GM18526 (cell line): ENCODE results near the gene NNT.

Experiments
- POLR2A ChIP-seq: IDR thresholded peaks from 3 replicates; pipeline ENCODE4 v1.6.1; 2011; ENCODE audit not compliant: insufficient read length; ENCODE audit errors: extremely low read depth

Gene NNT

DNA sequence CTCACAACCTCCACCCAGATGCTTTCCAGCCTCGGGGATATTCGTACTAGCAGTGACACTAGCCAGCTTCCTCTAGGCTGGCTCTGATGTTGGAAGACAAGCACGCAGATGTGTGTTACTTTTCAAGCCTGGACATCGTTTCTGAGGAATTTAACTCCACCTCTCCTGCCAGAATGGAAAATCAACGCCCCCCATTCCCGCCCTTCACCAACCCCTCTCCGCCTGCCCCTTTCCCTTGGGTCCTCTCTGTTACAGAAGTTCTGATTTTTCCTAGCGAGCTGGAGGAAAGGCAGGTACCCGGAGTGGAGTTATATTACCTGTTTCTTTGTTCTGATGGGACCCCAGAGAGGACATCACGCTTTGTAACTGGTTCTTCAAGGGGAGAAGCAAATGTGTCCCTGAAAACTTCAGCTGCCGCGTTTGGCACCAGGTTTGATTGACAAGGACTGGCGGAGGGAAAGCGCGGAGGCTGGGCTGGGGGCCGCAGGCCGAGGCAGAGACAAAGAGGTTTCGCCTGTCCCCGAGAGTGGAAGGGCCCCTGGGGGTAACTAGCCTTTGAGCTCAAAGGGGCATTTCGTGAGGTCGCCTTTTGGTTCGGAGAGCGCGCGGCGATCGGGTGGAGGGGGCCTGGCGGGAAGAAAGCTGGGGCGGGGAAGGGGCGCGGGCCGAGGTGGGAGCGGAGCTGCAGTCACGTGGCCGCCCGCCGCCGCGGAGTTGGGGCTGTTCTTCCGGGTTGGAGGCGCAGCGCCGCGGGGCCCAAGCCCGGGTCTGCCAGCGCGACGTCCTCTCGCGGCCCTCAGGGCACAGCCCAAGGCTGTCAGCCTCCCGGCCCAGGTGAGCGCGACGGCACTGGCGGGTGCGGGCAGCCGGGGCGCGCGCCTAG lies at the start of gene NNT:
TSS of gene NNT (plus strand) at position 720 of the 883 bp plus-strand sequence. CDS start 6,016 bp downstream, outside the sequence.
- TF ChIP-seq POLR2A, result peak; percentile 66

DNA sequence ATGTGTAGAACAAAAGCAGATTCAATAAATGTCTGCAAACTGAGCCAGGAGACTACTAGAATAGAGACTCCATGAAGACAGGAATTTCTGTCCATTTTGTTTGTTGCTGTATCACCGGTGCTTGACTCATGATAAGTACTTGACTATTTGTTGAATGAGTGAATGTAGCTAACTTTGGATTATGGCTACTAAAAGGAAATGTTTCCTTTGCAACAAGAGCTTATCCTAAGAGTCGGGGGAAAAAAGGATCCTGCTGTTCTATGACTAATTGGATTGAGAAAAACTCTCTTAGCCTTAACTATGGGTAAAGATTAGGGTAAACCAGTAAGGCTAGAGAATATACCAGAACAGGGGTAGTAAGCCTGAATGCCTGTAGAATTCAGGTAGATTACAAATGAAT lies 49.6 kb upstream of the NNT start:
- no peak for TF ChIP-seq POLR2A

DNA sequence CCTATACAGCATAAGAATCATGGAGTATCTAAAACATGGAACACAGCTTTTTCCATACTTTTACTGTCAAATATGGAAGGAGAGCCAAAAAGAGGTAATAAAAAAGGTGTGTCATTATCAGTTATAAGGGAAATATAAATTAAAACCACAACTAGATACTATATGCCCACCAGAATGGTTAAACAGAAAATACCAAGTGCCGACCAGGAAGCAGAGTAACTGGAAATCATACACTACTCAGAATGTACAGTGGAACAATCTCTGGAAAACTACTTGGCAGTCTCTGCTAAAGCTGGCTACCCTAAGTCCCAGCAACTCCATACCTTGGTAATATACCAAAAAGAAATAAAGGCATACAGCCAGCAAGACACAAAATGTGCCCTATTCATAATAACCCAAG lies 48.5 kb upstream of the NNT start:
- no peak for TF ChIP-seq POLR2A

DNA sequence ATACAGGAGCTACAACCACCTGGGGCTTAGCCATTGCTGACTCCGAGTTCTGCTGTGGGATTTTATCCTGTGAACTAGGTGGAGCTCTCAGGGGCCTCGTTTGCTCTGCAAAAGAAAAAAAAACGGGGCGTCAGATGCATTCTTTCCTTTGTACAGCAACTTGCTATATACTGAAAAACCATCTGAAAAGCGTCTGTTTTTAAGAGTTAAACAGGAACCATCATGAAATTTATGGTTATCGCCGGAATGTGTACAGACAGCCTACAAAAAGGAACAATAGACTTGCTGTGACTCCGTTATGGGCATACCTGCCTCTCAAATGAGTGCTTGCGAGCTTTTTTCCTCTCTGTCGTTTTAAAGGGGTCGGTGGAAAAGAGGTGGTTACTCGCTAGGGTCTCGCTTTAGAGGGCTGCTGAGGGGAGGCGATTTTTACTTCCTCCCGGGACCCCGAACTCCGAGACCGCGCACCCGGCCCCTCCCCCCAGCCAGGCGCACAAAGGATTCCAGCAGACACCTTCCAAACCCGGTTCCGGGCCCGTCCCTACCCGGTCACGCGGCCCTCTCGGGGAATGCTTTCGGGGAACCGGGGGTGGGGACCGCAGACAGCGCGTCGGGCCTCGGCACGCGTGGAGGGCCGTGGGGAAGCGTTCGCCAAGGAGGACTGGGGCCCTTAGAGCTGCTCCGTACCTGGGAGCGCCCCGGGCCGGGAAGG lies 46.9 kb upstream of the NNT start:
- no peak for TF ChIP-seq POLR2A

DNA sequence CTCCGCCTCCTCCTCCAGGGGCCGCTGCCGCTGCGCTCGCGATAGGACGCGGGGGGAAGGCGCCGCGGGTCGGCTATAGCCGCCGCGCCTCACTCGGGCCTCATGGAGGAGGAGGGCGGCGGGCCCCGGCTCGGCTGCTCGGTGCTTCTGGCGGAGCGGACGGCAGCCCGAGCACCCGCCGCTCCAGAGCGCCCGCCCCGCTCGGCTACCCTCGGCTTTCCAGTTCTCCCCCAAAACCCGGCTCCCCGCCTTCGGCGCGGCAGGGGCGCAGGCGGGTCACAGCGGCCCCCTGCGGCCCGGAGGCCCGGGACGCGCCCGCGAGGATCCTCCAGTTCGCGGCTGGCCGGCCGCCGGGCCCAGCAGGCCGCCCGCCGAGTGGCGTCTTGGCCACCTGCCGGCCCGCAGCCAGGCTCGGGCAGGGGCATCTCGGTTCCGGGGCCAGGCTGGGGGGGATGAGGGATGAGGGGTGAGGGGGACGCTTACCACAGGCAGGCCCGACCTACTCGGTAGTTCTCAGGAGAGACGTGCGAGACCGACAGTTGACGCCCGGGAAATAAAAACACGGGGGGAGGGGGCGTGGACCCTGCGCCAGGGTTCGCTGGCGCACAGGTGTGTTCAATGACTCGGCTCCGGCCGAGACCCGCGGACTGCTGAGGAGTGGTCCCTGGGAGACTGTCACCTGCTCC lies 46.0 kb upstream of the NNT start, which contains the start of gene PAIP1:
TSS of gene PAIP1 (minus strand) at position 221 of the 686 bp plus-strand sequence. CDS start 231 bp downstream, outside the sequence.
- TF ChIP-seq POLR2A, result peak; percentile 70

DNA sequence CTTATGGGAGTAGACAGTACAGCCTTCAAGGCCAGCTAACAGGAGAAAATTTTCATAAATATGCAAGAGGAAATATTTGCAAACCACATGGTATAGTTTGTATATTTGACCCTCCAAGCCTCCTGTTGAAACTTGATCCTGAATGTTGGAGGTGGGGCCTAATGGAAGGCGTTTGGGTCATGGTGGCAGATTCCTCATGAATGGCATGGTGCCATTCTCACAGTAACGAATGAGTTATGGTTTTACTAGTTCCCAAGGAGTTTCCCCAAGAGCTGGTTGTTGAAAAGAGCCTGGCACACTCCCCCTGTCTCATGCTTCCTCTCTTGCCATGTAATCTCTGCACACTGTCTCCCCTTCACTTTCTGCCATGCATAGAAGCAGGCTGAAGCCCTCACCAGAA lies 42.9 kb upstream of the NNT start:
- no peak for TF ChIP-seq POLR2A

DNA sequence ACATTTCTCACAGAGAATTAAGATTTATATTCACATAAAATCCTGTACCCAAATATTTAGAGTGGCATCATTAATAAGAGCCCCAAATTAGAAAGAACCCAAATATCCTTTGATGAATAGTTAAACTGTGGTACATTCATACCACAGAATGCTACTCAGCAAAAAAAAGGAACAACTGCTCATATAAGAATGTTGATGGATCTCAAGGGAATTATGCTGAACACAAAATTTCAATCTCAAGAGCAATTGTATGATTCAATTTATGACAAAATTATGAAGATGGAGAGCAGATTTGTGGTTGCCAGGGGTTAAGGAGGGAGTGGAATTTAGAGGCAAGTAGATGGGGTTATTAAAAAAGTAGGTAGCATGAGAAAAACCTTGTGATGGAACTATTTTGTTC lies 41.6 kb upstream of the NNT start:
- TF ChIP-seq POLR2A, result no peak

DNA sequence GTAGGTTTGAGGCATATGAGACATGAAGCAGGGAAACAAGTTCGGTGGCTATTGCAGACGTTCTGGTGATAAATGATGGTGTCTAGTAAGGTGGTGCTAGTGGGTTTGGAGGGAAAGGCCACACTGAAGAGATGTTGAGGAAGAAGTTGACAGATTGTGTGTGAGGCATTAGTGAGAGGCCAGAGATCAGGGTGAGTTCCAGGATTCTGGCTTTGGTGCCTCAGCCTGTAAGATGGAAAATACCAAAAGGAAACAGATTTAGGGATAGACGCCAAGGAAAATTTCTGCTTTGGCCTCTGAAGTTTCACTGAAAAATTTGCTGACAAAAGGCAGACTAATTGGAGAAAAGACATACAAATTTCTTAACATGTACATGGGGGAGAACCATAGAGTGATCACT lies 39.7 kb upstream of the NNT start:
- TF ChIP-seq POLR2A, result no peak

DNA sequence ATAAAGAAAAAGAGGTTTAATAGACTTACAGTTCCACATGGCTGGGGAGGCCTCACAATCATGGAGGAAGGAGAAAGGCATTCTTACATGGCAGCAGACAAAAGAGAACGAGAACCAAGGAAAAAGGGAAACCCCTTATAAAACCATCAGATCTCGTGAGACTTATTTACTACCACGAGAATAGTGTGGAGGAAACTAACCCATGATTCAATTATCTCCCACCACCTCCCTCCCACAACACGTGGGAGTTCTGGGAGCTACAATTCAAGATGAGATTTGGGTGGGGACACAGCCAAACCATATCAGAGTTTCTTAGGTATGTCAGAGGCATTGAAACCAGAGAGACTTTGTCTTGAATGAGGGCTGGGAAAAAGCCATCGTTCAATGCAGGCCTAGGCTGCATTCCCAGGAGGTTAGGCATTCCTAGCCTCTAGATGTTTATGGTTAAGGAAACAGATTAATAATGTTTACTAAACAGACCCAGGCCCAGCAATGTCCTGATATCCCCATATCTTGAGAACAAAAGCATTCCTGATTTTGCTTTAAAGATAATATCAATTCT lies 38.6 kb upstream of the NNT start:
- no peak for TF ChIP-seq POLR2A

DNA sequence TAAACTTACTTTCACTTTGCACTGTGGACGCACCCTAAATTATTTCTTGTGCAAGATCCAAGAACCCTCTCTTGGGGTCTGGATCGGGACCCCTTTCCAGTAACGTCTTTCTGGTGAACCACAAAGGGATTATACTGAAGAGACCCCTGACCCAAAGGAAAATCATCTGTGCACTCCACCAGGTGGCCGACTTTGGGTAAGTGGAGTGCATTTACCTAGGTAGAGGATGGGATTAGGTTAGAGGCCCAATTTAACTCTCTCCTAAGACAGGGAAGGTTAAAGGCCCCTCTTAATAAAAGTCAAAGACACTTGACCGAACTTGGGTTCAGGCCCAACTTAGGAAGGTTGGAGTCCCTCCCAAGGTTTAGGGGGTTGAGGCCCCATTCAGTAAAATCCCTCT lies 37.9 kb upstream of the NNT start:
- no peak for TF ChIP-seq POLR2A

DNA sequence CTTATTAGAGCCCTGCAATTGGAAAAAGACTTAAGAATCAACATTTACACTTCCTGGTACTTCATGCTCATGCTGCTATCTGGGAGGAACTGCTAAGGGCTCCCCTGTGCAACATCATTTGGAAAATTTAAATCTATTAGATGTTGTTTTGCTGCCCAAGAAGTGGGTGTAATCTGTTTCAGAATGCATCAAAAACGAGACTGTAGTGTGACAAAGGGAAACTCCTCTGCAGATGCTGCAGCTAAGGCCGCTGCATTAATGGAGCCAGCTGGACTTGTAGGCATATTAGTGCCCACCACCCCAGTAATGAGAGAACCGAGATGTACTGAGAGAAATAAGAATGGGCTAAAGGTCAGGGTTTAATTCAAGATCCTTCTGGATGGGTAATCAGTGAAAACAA lies 35.0 kb upstream of the NNT start:
- TF ChIP-seq POLR2A, result no peak

DNA sequence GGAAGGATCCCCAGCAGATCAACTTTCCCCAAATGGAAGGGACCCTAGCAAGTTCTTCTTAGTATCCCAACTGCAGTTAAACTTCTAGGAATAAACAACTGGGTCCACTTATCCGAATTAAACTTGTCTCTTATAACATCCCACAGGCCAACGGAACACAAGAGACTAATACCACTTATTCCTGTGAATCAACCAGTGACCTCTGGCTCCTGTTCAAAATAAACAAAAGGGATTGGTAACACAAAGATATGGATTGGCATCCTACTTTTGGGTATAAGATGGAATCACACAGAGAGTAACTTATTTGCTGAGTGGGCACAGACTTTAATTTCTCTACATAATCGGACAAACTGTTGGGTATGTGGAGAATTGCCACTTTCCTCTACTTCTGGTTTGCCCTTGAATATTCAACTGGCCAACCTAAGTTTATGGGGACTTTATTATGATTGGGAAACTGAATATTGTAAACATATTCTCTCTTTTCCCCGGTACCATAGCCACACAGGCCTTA lies 33.7 kb upstream of the NNT start:
- TF ChIP-seq POLR2A, result no peak

DNA sequence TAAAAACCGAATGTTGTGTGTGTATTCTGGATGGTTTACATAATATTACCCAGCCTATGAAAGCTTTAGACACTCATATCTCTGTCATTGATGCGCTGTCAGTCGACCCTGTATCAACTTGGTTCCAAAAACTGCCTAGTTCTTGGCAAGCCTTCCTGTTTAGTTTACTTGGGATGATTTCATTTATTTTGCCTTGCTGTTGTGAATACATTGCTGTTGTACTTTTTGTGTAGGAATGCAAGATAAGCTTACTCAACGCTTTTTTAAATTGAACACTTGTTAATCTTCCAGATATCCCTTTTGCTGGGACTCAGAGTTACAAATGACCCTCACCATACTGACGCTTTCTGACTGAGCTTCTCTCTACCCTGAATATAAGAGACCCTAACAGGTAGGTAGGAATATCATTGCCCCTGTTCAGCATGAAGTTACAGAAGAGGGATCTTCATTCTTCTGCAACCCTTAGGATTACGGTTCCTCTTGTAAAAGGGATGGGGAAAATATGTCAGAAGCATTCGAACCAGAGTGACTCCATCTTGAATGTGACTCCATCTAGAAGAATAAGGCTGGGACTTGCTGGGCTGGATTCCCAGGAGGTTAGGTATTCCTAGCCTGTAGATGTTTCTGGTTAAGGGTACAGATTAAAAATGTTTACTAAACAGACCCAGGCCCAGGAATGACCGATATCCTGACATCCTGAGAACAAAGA lies 32.4 kb upstream of the NNT start:
- no peak for TF ChIP-seq POLR2A

DNA sequence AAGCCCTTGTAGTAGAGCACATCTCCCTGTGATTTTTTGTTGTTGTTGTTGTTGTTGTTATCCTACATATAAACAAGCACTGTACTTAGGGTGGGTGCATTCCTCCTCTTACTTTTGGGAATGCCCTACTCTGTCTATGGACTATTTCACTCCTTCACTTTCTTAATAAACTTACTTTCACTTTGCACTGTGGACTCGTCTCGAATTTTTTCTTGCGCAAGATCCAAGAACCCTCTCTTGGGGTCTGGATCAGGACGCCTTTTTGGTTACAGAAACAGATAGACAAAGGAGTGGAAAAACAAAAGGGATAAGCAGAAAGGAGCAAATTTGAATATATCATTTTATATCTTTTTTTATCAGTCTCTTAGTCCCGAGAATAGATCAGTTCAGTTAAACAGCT lies 31.7 kb upstream of the NNT start:
- no peak for TF ChIP-seq POLR2A

DNA sequence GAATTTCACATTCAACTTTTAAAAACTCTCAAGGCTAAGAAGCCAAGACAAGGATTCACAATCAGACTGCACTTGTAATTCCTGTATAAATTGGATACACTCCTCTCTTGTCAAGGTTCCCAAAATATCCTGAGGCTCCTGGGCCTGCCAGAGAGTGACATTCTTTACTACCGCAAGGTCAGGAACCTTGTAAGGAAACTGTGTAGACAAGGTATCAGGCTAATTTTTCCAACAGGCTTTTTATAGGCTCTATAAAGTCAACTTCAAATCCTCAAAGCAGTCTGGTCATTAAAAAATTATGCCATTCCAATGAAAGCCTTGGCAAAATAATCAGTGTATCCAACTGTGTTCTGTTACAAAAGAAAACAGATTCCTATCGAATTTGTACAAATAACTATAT lies 30.6 kb upstream of the NNT start:
- TF ChIP-seq POLR2A, result no peak
